ENCODE data around the gene KIF4A.
"Not testable (repeated sequence)": the region's sequence is repeated elsewhere in the genome, so short reads cannot be mapped to it uniquely, and the experiment has no call there.

The KIF4A gene

GRCh38 chrX:70241501-70241900 is 48.4 kb upstream of the KIF4A start:
- no peaks in the 10 kb centered on the region for H4K20me1 ChIP-seq (ENCODE audit: insufficient read depth, low read length)
- no peaks in the 10 kb centered on the region for H3K27me3 ChIP-seq (replicated peaks; ENCODE audit: insufficient read depth, low read length)
- H3K79me2 ChIP-seq (ENCODE audit: low read length) = no peaks in the 10 kb centered on the region
- H3K27ac ChIP-seq (ENCODE audit: low read length) = no peak overlapping the region
- H3K9me2 ChIP-seq (replicated peaks; ENCODE audit: insufficient read depth, low read length) = no peaks in the 10 kb centered on the region
- no peaks in the 10 kb centered on the region for H3K36me3 ChIP-seq (replicated peaks; ENCODE audit: insufficient read depth, low read length)
- no peaks in the 10 kb centered on the region for H3K4me1 ChIP-seq (ENCODE audit: low read length)
- DNase-seq = no peak
- no peak overlapping the region for H2AFZ ChIP-seq (ENCODE audit: low read length)
- no peak overlapping the region for H3K9ac ChIP-seq (ENCODE audit: low read length)
- H3F3A ChIP-seq (ENCODE audit: insufficient read depth, low read length) = no peaks in the 10 kb centered on the region
- TF ChIP-seq EZH2phosphoT487 (IDR thresholded peaks at IDR 0.05; ENCODE audit: low read length) (no peak), EZH2 (optimal IDR thresholded peaks at IDR 0.05; ENCODE audit: low read depth, low read length) (no peak)
- TF ChIP-seq, protein P1, sequence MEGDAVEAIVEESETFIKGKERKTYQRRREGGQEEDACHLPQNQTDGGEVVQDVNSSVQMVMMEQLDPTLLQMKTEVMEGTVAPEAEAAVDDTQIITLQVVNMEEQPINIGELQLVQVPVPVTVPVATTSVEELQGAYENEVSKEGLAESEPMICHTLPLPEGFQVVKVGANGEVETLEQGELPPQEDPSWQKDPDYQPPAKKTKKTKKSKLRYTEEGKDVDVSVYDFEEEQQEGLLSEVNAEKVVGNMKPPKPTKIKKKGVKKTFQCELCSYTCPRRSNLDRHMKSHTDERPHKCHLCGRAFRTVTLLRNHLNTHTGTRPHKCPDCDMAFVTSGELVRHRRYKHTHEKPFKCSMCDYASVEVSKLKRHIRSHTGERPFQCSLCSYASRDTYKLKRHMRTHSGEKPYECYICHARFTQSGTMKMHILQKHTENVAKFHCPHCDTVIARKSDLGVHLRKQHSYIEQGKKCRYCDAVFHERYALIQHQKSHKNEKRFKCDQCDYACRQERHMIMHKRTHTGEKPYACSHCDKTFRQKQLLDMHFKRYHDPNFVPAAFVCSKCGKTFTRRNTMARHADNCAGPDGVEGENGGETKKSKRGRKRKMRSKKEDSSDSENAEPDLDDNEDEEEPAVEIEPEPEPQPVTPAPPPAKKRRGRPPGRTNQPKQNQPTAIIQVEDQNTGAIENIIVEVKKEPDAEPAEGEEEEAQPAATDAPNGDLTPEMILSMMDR (IDR thresholded peaks at IDR 0.05; ENCODE audit: low read length) = no peak
- no peak overlapping the region for H3K4me3 ChIP-seq (ENCODE audit: low read length)
- H3K9me3 ChIP-seq (replicated peaks; ENCODE audit: insufficient read depth, low read length) = no peaks in the 10 kb centered on the region
- H3K4me2 ChIP-seq (ENCODE audit: low read depth, low read length) = no peak overlapping the region

- H3K36me3 ChIP-seq (replicated peaks; ENCODE audit: insufficient read depth, low read length); H3K9me3 ChIP-seq (replicated peaks; ENCODE audit: insufficient read depth, low read length); H3F3A ChIP-seq (ENCODE audit: insufficient read depth, low read length); H3K79me2 ChIP-seq (ENCODE audit: low read length); H2AFZ ChIP-seq (ENCODE audit: low read length); H3K4me2 ChIP-seq (ENCODE audit: low read depth, low read length); H3K9ac ChIP-seq (ENCODE audit: low read length); H3K27ac ChIP-seq (ENCODE audit: low read length); H3K4me3 ChIP-seq (ENCODE audit: low read length); H3K4me1 ChIP-seq (ENCODE audit: low read length); H3K9me2 ChIP-seq (replicated peaks; ENCODE audit: insufficient read depth, low read length); H3K27me3 ChIP-seq (replicated peaks; ENCODE audit: insufficient read depth, low read length); DNase-seq; H4K20me1 ChIP-seq (ENCODE audit: insufficient read depth, low read length): not testable (repeated sequence)
Measured at GRCh38 chrX:70243601-70244000, 46.3 kb upstream of the KIF4A start.

- TF ChIP-seq, protein P1 (IDR thresholded peaks at IDR 0.05; ENCODE audit: low read length) = no peak
- TF ChIP-seq EZH2 (optimal IDR thresholded peaks at IDR 0.05; ENCODE audit: low read depth, low read length) = no peak
- TF ChIP-seq EZH2phosphoT487 (IDR thresholded peaks at IDR 0.05; ENCODE audit: low read length) = no peak
- H3K4me3 ChIP-seq (ENCODE audit: low read length) = no peak overlapping the region
- no peak overlapping the region for H3K4me2 ChIP-seq (ENCODE audit: low read depth, low read length)
- DNase-seq = no peak
- H3K9ac ChIP-seq (ENCODE audit: low read length) = no peak overlapping the region
- no peaks in the 10 kb centered on the region for H3K9me3 ChIP-seq (replicated peaks; ENCODE audit: insufficient read depth, low read length)
- no peaks in the 10 kb centered on the region for H3K9me2 ChIP-seq (replicated peaks; ENCODE audit: insufficient read depth, low read length)
- no peaks in the 10 kb centered on the region for H3K36me3 ChIP-seq (replicated peaks; ENCODE audit: insufficient read depth, low read length)
- H3K27me3 ChIP-seq (replicated peaks; ENCODE audit: insufficient read depth, low read length) = no peaks in the 10 kb centered on the region
- no peaks in the 10 kb centered on the region for H3F3A ChIP-seq (ENCODE audit: insufficient read depth, low read length)
- no peaks in the 10 kb centered on the region for H3K4me1 ChIP-seq (ENCODE audit: low read length)
- H3K27ac ChIP-seq (ENCODE audit: low read length) = no peak overlapping the region
- H2AFZ ChIP-seq (ENCODE audit: low read length) = no peak overlapping the region
- no peaks in the 10 kb centered on the region for H3K79me2 ChIP-seq (ENCODE audit: low read length)
- no peaks in the 10 kb centered on the region for H4K20me1 ChIP-seq (ENCODE audit: insufficient read depth, low read length)
Measured at GRCh38 chrX:70244881-70245280, 45.0 kb upstream of the KIF4A start.

DNA sequence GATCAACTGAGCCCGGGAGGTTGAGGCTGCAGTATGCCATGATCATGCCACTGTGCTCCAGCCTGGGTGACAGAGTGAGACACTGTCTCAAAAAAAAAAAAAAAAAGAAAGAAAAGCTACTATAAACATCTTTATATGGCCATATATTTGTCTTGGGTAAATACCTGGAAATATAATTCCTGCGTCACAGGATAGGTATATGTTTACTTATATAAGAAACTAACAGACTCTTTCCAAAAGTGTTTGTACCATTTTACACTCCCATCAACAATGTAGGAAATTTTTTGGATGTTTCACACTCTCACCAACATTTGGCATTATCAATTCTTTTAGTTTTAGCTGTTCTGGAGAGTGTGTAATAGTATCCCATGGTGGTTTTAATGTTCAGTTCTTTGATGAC is 42.7 kb upstream of the KIF4A start:
- H3K9ac ChIP-seq (ENCODE audit: low read length) = no peak overlapping the region
- no peak for DNase-seq
- no peak overlapping the region for H3K4me3 ChIP-seq (ENCODE audit: low read length)
- H3K27ac ChIP-seq (ENCODE audit: low read length) = no peak overlapping the region
- no peaks in the 10 kb centered on the region for H3K79me2 ChIP-seq (ENCODE audit: low read length)
- no peaks in the 10 kb centered on the region for H4K20me1 ChIP-seq (ENCODE audit: insufficient read depth, low read length)
- no peaks in the 10 kb centered on the region for H3K9me3 ChIP-seq (replicated peaks; ENCODE audit: insufficient read depth, low read length)
- no peaks in the 10 kb centered on the region for H3K27me3 ChIP-seq (replicated peaks; ENCODE audit: insufficient read depth, low read length)
- H3K4me2 ChIP-seq (ENCODE audit: low read depth, low read length) = no peak overlapping the region
- H3K9me2 ChIP-seq (replicated peaks; ENCODE audit: insufficient read depth, low read length) = no peaks in the 10 kb centered on the region
- H2AFZ ChIP-seq (ENCODE audit: low read length) = no peak overlapping the region
- no peaks in the 10 kb centered on the region for H3F3A ChIP-seq (ENCODE audit: insufficient read depth, low read length)
- no peaks in the 10 kb centered on the region for H3K4me1 ChIP-seq (ENCODE audit: low read length)
- H3K36me3 ChIP-seq (replicated peaks; ENCODE audit: insufficient read depth, low read length) = no peaks in the 10 kb centered on the region
- TF ChIP-seq, protein P1 (IDR thresholded peaks at IDR 0.05; ENCODE audit: low read length) = no peak
- TF ChIP-seq EZH2 (optimal IDR thresholded peaks at IDR 0.05; ENCODE audit: low read depth, low read length) = no peak
- no peak for TF ChIP-seq EZH2phosphoT487 (IDR thresholded peaks at IDR 0.05; ENCODE audit: low read length)

Measured in MM.1S (cell line).